HG03025 (cell line): ENCODE measurements around the gene CHST8.

Source experiments
- ATAC-seq: cut with Tn5 transposase; IDR thresholded peaks from one replicate; pipeline ENCODE4 v1.9.1; 2021; ENCODE audit warnings: mild to moderate bottlenecking, moderate library complexity; ENCODE audit not compliant: unreplicated experiment, low FRiP score

The CHST8 gene

GRCh38 chr19:33705860-33706259 is 84.1 kb downstream of the CHST8 start:
- no peak for ATAC-seq

- ATAC-seq = no peak
These were observed 84.9 kb downstream of the CHST8 start for GRCh38 chr19:33706631-33707030.

GRCh38 chr19:33712268-33712667 is 90.5 kb downstream of the CHST8 start:
- no peak for ATAC-seq

GRCh38 chr19:33713194-33713593 is 91.4 kb downstream of the CHST8 start:
- ATAC-seq = no peak

GRCh38 chr19:33714149-33714548 is 92.4 kb downstream of the CHST8 start:
- no peak for ATAC-seq

- ATAC-seq = no peak
These were observed 93.7 kb downstream of the CHST8 start for GRCh38 chr19:33715462-33715861.

- no peak for ATAC-seq
These were observed 96.1 kb downstream of the CHST8 start for GRCh38 chr19:33717878-33718277.

- no peak for ATAC-seq
These were observed 97.0 kb downstream of the CHST8 start for GRCh38 chr19:33718651-33719254.

- ATAC-seq = no peak
These were observed 97.8 kb downstream of the CHST8 start for GRCh38 chr19:33719366-33720154.

GRCh38 chr19:33720155-33720493 is 98.4 kb downstream of the CHST8 start:
- ATAC-seq = no peak

- ATAC-seq = no peak
These were observed 99.2 kb downstream of the CHST8 start for GRCh38 chr19:33720691-33721682.

- no peak for ATAC-seq
These were observed 100.1 kb downstream of the CHST8 start for GRCh38 chr19:33721735-33722297.

GRCh38 chr19:33722456-33723239 is 100.9 kb downstream of the CHST8 start:
- no peak for ATAC-seq

- ATAC-seq = no peak
These were observed 101.8 kb downstream of the CHST8 start for GRCh38 chr19:33723512-33723911.

- no peak for ATAC-seq
These were observed 102.4 kb downstream of the CHST8 start for GRCh38 chr19:33724021-33724720.

- no peak for ATAC-seq
These were observed 102.9 kb downstream of the CHST8 start for GRCh38 chr19:33724721-33725060.

GRCh38 chr19:33725567-33725966 is 103.8 kb downstream of the CHST8 start:
- ATAC-seq = no peak

GRCh38 chr19:33726756-33727155 is 105.0 kb downstream of the CHST8 start:
- no peak for ATAC-seq

- ATAC-seq = no peak
These were observed 105.7 kb downstream of the CHST8 start for GRCh38 chr19:33727331-33727998.
